AG04449 (cell line): ENCODE measurements around the gene SLC44A5.

Experiments used
- CTCF ChIA-PET: fragments of 350-600 bp; formaldehyde crosslinking; extraction: SDS; loops from one replicate; lab custom pipeline; 2021; ENCODE audit warnings: antibody characterized with exemption; lab: Yijun Ruan, JAX
- POLR2A ChIA-PET: fragments of 400-600, 350-600 bp; formaldehyde crosslinking; extraction: SDS; loops from one replicate; lab custom pipeline; 2020; ENCODE audit warnings: antibody characterized with exemption, inconsistent platforms; lab: Yijun Ruan, JAX
- DNase-seq: peaks from one replicate; pipeline ENCODE4 v3.0.0-alpha.2; 2010; ENCODE audit warnings: low read depth, low spot score
- H3K4me3 ChIP-seq: 2 replicates; pipeline ENCODE4 v1.5.1; 2011; ENCODE audit warnings: low read depth, mild to moderate bottlenecking, control low read depth, low read length
- TF ChIP-seq, protein P1 (sequence below): IDR thresholded peaks from one replicate; pipeline ENCODE4 v1.5.1; 2011; ENCODE audit warnings: mild to moderate bottlenecking, moderate library complexity, low read length, control low read depth, inconsistent platforms; ENCODE audit not compliant: insufficient read depth; ENCODE audit errors: missing control alignments

SLC44A5 gene

GRCh38 chr1:75461808-75462325, 149.0 kb downstream of the SLC44A5 start:
- POLR2A ChIA-PET: no interaction called here
- no peak overlapping the region for H3K4me3 ChIP-seq
- TF ChIP-seq, protein P1, sequence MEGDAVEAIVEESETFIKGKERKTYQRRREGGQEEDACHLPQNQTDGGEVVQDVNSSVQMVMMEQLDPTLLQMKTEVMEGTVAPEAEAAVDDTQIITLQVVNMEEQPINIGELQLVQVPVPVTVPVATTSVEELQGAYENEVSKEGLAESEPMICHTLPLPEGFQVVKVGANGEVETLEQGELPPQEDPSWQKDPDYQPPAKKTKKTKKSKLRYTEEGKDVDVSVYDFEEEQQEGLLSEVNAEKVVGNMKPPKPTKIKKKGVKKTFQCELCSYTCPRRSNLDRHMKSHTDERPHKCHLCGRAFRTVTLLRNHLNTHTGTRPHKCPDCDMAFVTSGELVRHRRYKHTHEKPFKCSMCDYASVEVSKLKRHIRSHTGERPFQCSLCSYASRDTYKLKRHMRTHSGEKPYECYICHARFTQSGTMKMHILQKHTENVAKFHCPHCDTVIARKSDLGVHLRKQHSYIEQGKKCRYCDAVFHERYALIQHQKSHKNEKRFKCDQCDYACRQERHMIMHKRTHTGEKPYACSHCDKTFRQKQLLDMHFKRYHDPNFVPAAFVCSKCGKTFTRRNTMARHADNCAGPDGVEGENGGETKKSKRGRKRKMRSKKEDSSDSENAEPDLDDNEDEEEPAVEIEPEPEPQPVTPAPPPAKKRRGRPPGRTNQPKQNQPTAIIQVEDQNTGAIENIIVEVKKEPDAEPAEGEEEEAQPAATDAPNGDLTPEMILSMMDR: no peak
- CTCF ChIA-PET: no interaction called here
- no peak for DNase-seq

DNA sequence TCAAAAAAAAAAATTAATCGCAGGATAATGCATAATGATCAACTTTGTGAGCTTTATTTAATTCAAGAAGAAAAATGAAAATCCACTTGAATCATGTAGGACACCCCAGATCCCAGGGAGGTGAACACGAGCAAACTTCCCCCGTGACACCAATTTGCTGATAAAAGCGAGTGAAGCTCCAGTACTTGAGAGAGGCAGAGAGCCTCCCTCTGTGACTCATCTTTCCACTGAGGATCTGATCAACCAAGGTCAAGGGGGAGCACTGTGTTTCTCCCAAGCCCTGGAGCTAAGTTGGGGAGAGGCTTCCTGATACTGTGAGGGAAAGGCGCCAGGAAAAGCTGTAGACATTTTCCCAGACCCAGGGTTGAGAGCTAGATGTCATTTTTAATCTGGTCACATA, 160.9 kb downstream of the SLC44A5 start:
- no peak for DNase-seq
- no peak overlapping the region for H3K4me3 ChIP-seq
- POLR2A ChIA-PET: no interaction called here
- CTCF ChIA-PET: no interaction called here
- TF ChIP-seq, protein P1: no peak

GRCh38 chr1:75444220-75444619, 166.7 kb downstream of the SLC44A5 start:
- TF ChIP-seq, protein P1: no peak
- CTCF ChIA-PET: no interaction called here
- no peak overlapping the region for H3K4me3 ChIP-seq
- no peak for DNase-seq
- POLR2A ChIA-PET: no interaction called here

DNA sequence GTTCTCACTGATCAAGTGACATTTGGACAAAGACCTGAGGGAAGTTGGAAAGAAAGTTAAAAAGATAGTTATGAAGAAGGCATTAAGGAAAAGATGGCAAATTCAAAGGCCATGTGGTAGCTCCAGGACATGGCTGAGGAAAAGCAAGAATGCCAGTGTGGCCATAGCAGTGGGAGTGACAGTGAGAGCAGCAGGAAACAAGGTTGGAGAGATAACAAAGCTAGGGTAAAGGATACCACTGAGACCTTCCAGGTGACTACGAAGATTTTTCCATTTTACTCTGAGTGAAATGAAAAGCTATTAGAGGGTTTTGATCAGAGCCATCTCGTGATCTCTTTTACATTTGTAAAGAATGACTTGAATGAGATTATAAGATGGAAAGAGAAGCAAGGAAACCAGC, 170.6 kb downstream of the SLC44A5 start:
- CTCF ChIA-PET: no interaction called here
- TF ChIP-seq, protein P1: no peak
- no peak overlapping the region for H3K4me3 ChIP-seq
- POLR2A ChIA-PET: no interaction called here
- DNase-seq: no peak

- ChIA-PET POLR2A (no interaction called here), CTCF (no interaction called here)
- H3K4me3 ChIP-seq: no peak overlapping the region
- no peak for DNase-seq
- TF ChIP-seq, protein P1: no peak
Measured at GRCh38 chr1:75438355-75438754, 172.6 kb downstream of the SLC44A5 start.

DNA sequence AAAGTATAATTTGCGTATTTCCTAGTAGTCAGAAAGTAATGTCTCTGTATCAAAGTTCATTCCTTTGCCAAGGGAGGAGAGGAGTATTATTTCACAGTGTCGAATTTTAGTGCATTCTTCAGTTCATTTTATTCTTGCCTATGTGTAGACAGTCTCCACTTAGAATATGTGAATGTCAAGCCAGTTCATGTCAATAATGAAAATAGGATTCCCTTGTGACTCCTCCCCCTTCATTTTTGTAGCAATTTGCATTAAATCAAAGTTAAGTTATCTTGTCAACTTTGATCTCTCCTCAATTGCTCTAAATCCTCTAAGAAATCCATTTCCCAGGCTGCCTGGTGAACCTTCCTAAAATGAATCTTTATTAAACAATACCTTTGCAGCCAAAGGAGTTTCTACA, 179.1 kb downstream of the SLC44A5 start:
- CTCF ChIA-PET: no interaction called here
- no peak for DNase-seq
- H3K4me3 ChIP-seq: no peak overlapping the region
- TF ChIP-seq, protein P1: no peak
- POLR2A ChIA-PET: no interaction called here
